Neuron (in vitro differentiated cells): ENCODE measurements around the gene TRIP12.
"Not testable (repeated sequence)": the region's sequence is repeated elsewhere in the genome, so short reads cannot be mapped to it uniquely, and the experiment has no call there.

Source experiments
- H2AFZ ChIP-seq: one replicate; pipeline ENCODE4 v1.6.1; 2013; ENCODE audit warnings: low read depth, mild to moderate bottlenecking, inconsistent platforms, low read length, moderate library complexity
- H3K27me3 ChIP-seq: one replicate; pipeline ENCODE4 v1.6.1; 2013; ENCODE audit warnings: low read length; ENCODE audit not compliant: insufficient read depth
- H3K36me3 ChIP-seq: one replicate; pipeline ENCODE4 v1.6.1; 2013; ENCODE audit warnings: low read length; ENCODE audit not compliant: insufficient read depth
- H3K4me1 ChIP-seq: one replicate; pipeline ENCODE4 v1.6.1; 2013; ENCODE audit warnings: low read length; ENCODE audit not compliant: insufficient read depth
- H3K4me3 ChIP-seq: 2 replicates; pipeline ENCODE4 v1.5.1; 2013; ENCODE audit warnings: mild to moderate bottlenecking, low read length, moderate library complexity
- H3K9me3 ChIP-seq: one replicate; pipeline ENCODE4 v1.6.1; 2013; ENCODE audit warnings: low read length

Gene TRIP12

GRCh38 chr2:229937537-229937936, 15.7 kb upstream of the TRIP12 start:
- Histone ChIP-seq H2AFZ (no peak overlapping the region), H3K4me3 (no peak overlapping the region), H3K36me3 (peaks cover 8% of the 10 kb centered on the region), H3K9me3 (peaks cover 2% of the 10 kb centered on the region), H3K4me1 (no peaks in the 10 kb centered on the region), H3K27me3 (no peaks in the 10 kb centered on the region)

GRCh38 chr2:229931241-229931640, 9.4 kb upstream of the TRIP12 start:
- H3K4me1 ChIP-seq: no peaks in the 10 kb centered on the region
- peaks cover 10% of the 10 kb centered on the region for H3K36me3 ChIP-seq
- no peak overlapping the region for H3K4me3 ChIP-seq
- H3K27me3 ChIP-seq: no peaks in the 10 kb centered on the region
- H2AFZ ChIP-seq: no peak overlapping the region
- H3K9me3 ChIP-seq: no peaks in the 10 kb centered on the region

- Histone ChIP-seq H3K4me1 (no peaks in the 10 kb centered on the region), H3K9me3 (no peaks in the 10 kb centered on the region), H3K36me3 (peaks cover 10% of the 10 kb centered on the region), H2AFZ (no peak overlapping the region), H3K4me3 (no peak overlapping the region), H3K27me3 (no peaks in the 10 kb centered on the region)
Observed at GRCh38 chr2:229930656-229931055, 8.8 kb upstream of the TRIP12 start.

- H3K9me3 ChIP-seq: no peaks in the 10 kb centered on the region
Observed at GRCh38 chr2:229927817-229928321, 6.1 kb upstream of the TRIP12 start.

GRCh38 chr2:229925201-229925600, 3.4 kb upstream of the TRIP12 start:
- no peaks in the 10 kb centered on the region for H3K36me3 ChIP-seq
- no peaks in the 10 kb centered on the region for H3K27me3 ChIP-seq
- no peaks in the 10 kb centered on the region for H3K9me3 ChIP-seq
- H2AFZ ChIP-seq: no peak overlapping the region
- no peak overlapping the region for H3K4me3 ChIP-seq
- no peaks in the 10 kb centered on the region for H3K4me1 ChIP-seq

More at GRCh38 chr2:229927817-229928321, 6.1 kb upstream of the TRIP12 start:
- Histone ChIP-seq H2AFZ (no peak overlapping the region), H3K36me3 (peaks cover 4% of the 10 kb centered on the region), H3K4me1 (no peaks in the 10 kb centered on the region), H3K27me3 (no peaks in the 10 kb centered on the region), H3K4me3 (no peak overlapping the region)

GRCh38 chr2:229924541-229924940, 2.7 kb upstream of the TRIP12 start:
- H3K4me1 ChIP-seq, H3K36me3 ChIP-seq, H3K9me3 ChIP-seq, H3K27me3 ChIP-seq, H3K4me3 ChIP-seq, H2AFZ ChIP-seq: not testable (repeated sequence)

- H2AFZ ChIP-seq: peak within 1 kb of the TSS; percentile 99
- H3K9me3 ChIP-seq: peaks cover 2% of the 10 kb centered on the region
- H3K36me3 ChIP-seq: peaks cover 8% of the 10 kb centered on the region
- H3K27me3 ChIP-seq: no peaks in the 10 kb centered on the region
- H3K4me1 ChIP-seq: peaks cover 7% of the 10 kb centered on the region
- peak within 1 kb of the TSS; percentile 78 for H3K4me3 ChIP-seq
Observed at GRCh38 chr2:229922449-229923386, 909 bp upstream of the TRIP12 start, which contains the start of gene FBXO36. TSS of gene FBXO36 (plus strand) at chr2:229922503. CDS start at chr2:229922514, 11 bp downstream.

- Histone ChIP-seq H2AFZ (no peak overlapping the region), H3K4me1 (peaks cover 7% of the 10 kb centered on the region), H3K9me3 (peaks cover 2% of the 10 kb centered on the region), H3K36me3 (peaks cover 17% of the 10 kb centered on the region), H3K4me3 (peak overlapping the region; percentile 78), H3K27me3 (no peaks in the 10 kb centered on the region)
Observed at GRCh38 chr2:229921101-229921891, 513 bp downstream of the TRIP12 start.

- peaks cover 2% of the 10 kb centered on the region for H3K9me3 ChIP-seq
Observed at GRCh38 chr2:229920011-229920641, 1.7 kb downstream of the TRIP12 start.

GRCh38 chr2:229917793-229918192, 4.0 kb downstream of the TRIP12 start:
- H3K4me1 ChIP-seq: peaks cover 7% of the 10 kb centered on the region
- no peak overlapping the region for H3K4me3 ChIP-seq
- no peak overlapping the region for H2AFZ ChIP-seq
- no peaks in the 10 kb centered on the region for H3K27me3 ChIP-seq
- H3K36me3 ChIP-seq: peaks cover 24% of the 10 kb centered on the region
- peaks cover 2% of the 10 kb centered on the region for H3K9me3 ChIP-seq

More at GRCh38 chr2:229920011-229920641, 1.7 kb downstream of the TRIP12 start:
- Histone ChIP-seq H3K4me1 (peaks cover 7% of the 10 kb centered on the region), H3K4me3 (peak overlapping the region; percentile 78), H3K36me3 (peaks cover 21% of the 10 kb centered on the region), H3K27me3 (no peaks in the 10 kb centered on the region), H2AFZ (no peak overlapping the region)

GRCh38 chr2:229914171-229914570, 7.6 kb downstream of the TRIP12 start:
- Histone ChIP-seq H3K9me3 (peaks cover 2% of the 10 kb centered on the region), H3K27me3 (no peaks in the 10 kb centered on the region), H3K36me3 (peaks cover 31% of the 10 kb centered on the region), H3K4me3 (no peak overlapping the region), H3K4me1 (peaks cover 7% of the 10 kb centered on the region), H2AFZ (no peak overlapping the region)

GRCh38 chr2:229910832-229911412, 10.9 kb downstream of the TRIP12 start:
- H3K36me3 ChIP-seq: peaks cover 24% of the 10 kb centered on the region
- H3K9me3 ChIP-seq: no peaks in the 10 kb centered on the region
- H3K4me3 ChIP-seq: no peak overlapping the region
- no peaks in the 10 kb centered on the region for H3K27me3 ChIP-seq
- peaks cover 5% of the 10 kb centered on the region for H3K4me1 ChIP-seq
- H2AFZ ChIP-seq: no peak overlapping the region
